NCI-H460 (cell line): ENCODE results near the gene CFAP77. TPM values are rescaled to one million over a fixed set of nuclear protein-coding genes. Genes with fewer than 3 reads are reported as not detected.

ENCODE experiments used
- small RNA-seq, 2 experiments: library from RNA; depleted of rRNA; stranded (forward); fragments of <200 nt; gene quantifications; one replicate each; pipeline ENCODE3, GENCODE V24; 2014
- total RNA-seq: library from RNA; depleted of rRNA; stranded (reverse); fragments of >200 nt; shearing (Covaris generic); gene quantifications from 2 replicates; pipeline ENCODE4 v1.2.3, GENCODE V29; 2014; rRNA removed

CFAP77 gene
- total RNA-seq, 1 experiment from 2014 or later: not detected

Small RNAs within 50 kb of the gene (small RNA-seq; reads per million reads assigned to genes)
- gene RNU5D-2P: 0.25 to 19.1 reads per million in 2 experiments

Other genes with a start within 250 kb of the CFAP77 start
- gene NTNG2, start 248.2 kb upstream of the CFAP77 start, total RNA-seq: 0.07 and 0.09 TPM in 2 replicates
- 52.8 and 59.3 TPM in 2 replicates for gene SETX, start 55.2 kb upstream of the CFAP77 start, total RNA-seq
- gene TTF1, start 3.4 kb upstream of the CFAP77 start, total RNA-seq: 9.9 and 15.7 TPM in 2 replicates
- not detected in 2 replicates for gene BARHL1, start 172.4 kb downstream of the CFAP77 start, total RNA-seq